ENCODE measurements around the gene RASGEF1C. TPM values are rescaled to one million over a fixed set of nuclear protein-coding genes. Genes with fewer than 3 reads are reported as not detected.
A peak's percentile ranks its signal among the peaks of the same experiment; 100 is the strongest.

RASGEF1C gene
- total and polyA plus RNA-seq, 4 donors = 0.09 to 0.10 TPM; not detected in 2

- H3K4me3 ChIP-seq (ENCODE audit: low read depth in 1 of 3, low read length in 3 of 3) = no peak overlapping the region
- TF ChIP-seq GABPA (IDR thresholded peaks at IDR 0.05 in 1 of 2, conservative IDR thresholded peaks at IDR 0.05 in 1 of 2) (no peak), JUND (IDR thresholded peaks at IDR 0.05) (no peak), EGR1 (IDR thresholded peaks at IDR 0.05; ENCODE audit: low read depth in 2 of 2) (no peak), MAX (IDR thresholded peaks at IDR 0.05) (no peak), FOXA1 (IDR thresholded peaks at IDR 0.05) (no peak), YY1 (IDR thresholded peaks at IDR 0.05) (no peak), TAF1 (conservative IDR thresholded peaks at IDR 0.05) (no peak), CTCF (IDR thresholded peaks at IDR 0.05; ENCODE audit: low read depth, low read length, missing input control) (no peak), NR2F2 (IDR thresholded peaks at IDR 0.05) (no peak), HNF4A (conservative IDR thresholded peaks at IDR 0.05) (no peak), RXRA (IDR thresholded peaks at IDR 0.05) (no peak), SP1 (IDR thresholded peaks at IDR 0.05) (no peak), RAD21 (IDR thresholded peaks at IDR 0.05) (no peak), ZBTB33 (IDR thresholded peaks at IDR 0.05) (no peak)
- 83% methylated on average over 24 of the region's 24 CpGs for WGBS
Observed at GRCh38 chr5:180080486-180081280, 128.3 kb downstream of the RASGEF1C start.

GRCh38 chr5:180079702-180080466 is 129.1 kb downstream of the RASGEF1C start:
- TF ChIP-seq JUND (IDR thresholded peaks at IDR 0.05) = no peak
- no peak for TF ChIP-seq FOXA1 (IDR thresholded peaks at IDR 0.05)
- TF ChIP-seq FOXA2 (IDR thresholded peaks at IDR 0.05) = no peak
- no peak for TF ChIP-seq TAF1 (conservative IDR thresholded peaks at IDR 0.05)
- TF ChIP-seq RXRA (IDR thresholded peaks at IDR 0.05) = no peak
- TF ChIP-seq SP1 (IDR thresholded peaks at IDR 0.05) = no peak
- no peak for TF ChIP-seq RAD21 (IDR thresholded peaks at IDR 0.05)
- TF ChIP-seq CTCF (IDR thresholded peaks at IDR 0.05; ENCODE audit: low read depth, low read length, missing input control) = no peak
- TF ChIP-seq HNF4G (IDR thresholded peaks at IDR 0.05) = no peak
- no peak for TF ChIP-seq YY1 (IDR thresholded peaks at IDR 0.05)
- TF ChIP-seq GABPA (IDR thresholded peaks at IDR 0.05 in 1 of 2, conservative IDR thresholded peaks at IDR 0.05 in 1 of 2) = no peak
- TF ChIP-seq NR2F2 (IDR thresholded peaks at IDR 0.05) = no peak
- no peak for TF ChIP-seq EGR1 (IDR thresholded peaks at IDR 0.05; ENCODE audit: low read depth in 2 of 2)
- TF ChIP-seq HNF4A (conservative IDR thresholded peaks at IDR 0.05) = no peak
- no peak for TF ChIP-seq MAX (IDR thresholded peaks at IDR 0.05)
- no peak overlapping the region for H3K9ac ChIP-seq (ENCODE audit: low read depth in 1 of 2, low read length in 2 of 2)
- peaks cover 7 to 60% (median 47%) of the 10 kb centered on the region in 4 donors for H3K4me1 ChIP-seq (ENCODE audit: control insufficient read depth in 4 of 4, insufficient read depth in 4 of 4, low read length in 3 of 4)
- H3K27ac ChIP-seq (ENCODE audit: low read depth in 1 of 2, low read length in 2 of 2) = no peak overlapping the region
- H3K27me3 ChIP-seq (ENCODE audit: control insufficient read depth in 4 of 4, insufficient read depth in 4 of 4, low read length in 3 of 4) = no peaks in the 10 kb centered on the region
- 83% methylated on average over 14 of the region's 14 CpGs for whole genome bisulfite sequencing
- H3K9me3 ChIP-seq (ENCODE audit: control insufficient read depth in 4 of 4, low read length in 3 of 4) = no peaks in the 10 kb centered on the region
- no peaks in the 10 kb centered on the region for H3K36me3 ChIP-seq (ENCODE audit: control insufficient read depth in 4 of 4, insufficient read depth in 3 of 4, low read depth in 1 of 4, low read length in 3 of 4)
- no peak overlapping the region for H3K4me3 ChIP-seq (ENCODE audit: low read depth in 1 of 3, low read length in 3 of 3)
- DNase-seq (ENCODE audit: low spot score) = no peak

More at GRCh38 chr5:180080486-180081280, 128.3 kb downstream of the RASGEF1C start:
- Histone ChIP-seq H3K36me3 (ENCODE audit: control insufficient read depth in 4 of 4, insufficient read depth in 3 of 4, low read depth in 1 of 4, low read length in 3 of 4) (no peaks in the 10 kb centered on the region), H3K9me3 (ENCODE audit: control insufficient read depth in 4 of 4, low read length in 3 of 4) (no peaks in the 10 kb centered on the region), H3K4me1 (ENCODE audit: control insufficient read depth in 4 of 4, insufficient read depth in 4 of 4, low read length in 3 of 4) (peaks cover 2 to 52% (median 42%) of the 10 kb centered on the region in 4 donors), H3K27me3 (ENCODE audit: control insufficient read depth in 4 of 4, insufficient read depth in 4 of 4, low read length in 3 of 4) (no peaks in the 10 kb centered on the region), H3K27ac (ENCODE audit: low read depth in 1 of 2, low read length in 2 of 2) (peak overlapping the region; percentile 34 to 51), H3K9ac (ENCODE audit: low read depth in 1 of 2, low read length in 2 of 2) (no peak overlapping the region)
- DNase-seq (ENCODE audit: low spot score) = no peak

Data from liver (tissue), 9 donors.